Prostate gland (tissue), 2 donors: ENCODE results near the gene PHLPP1. TPM values are rescaled to one million over a fixed set of nuclear protein-coding genes. Genes with fewer than 3 reads are reported as not detected.

Experiments used
- DNase-seq: peaks from one replicate; pipeline ENCODE4 v3.0.0-alpha.2; 2019; ENCODE audit warnings: low spot score
- H3K27ac ChIP-seq, 2 donors: fragments of 200-600 bp; sonication (generic); 2 replicates each; pipeline ENCODE4 v1.5.1; 2017 to 2019
- H3K27me3 ChIP-seq: fragments of 200-600 bp; sonication (generic); replicated peaks from 2 replicates; pipeline ENCODE4 v1.5.1; 2019; ENCODE audit not compliant: insufficient read depth
- H3K36me3 ChIP-seq, 2 donors: fragments of 200-600 bp; sonication (generic); 1 replicate in 1 of 2; 2 replicates in 1 of 2; pipeline versions ENCODE4 v1.5.1 to v1.8.1; 2017 to 2019
- H3K4me1 ChIP-seq: fragments of 200-600 bp; sonication (generic); replicated peaks from 2 replicates; pipeline ENCODE4 v1.5.1; 2019
- H3K4me3 ChIP-seq, 2 donors: fragments of 200-600 bp; sonication (generic); 2 replicates each; pipeline ENCODE4 v1.5.1; 2017 to 2019
- H3K9me3 ChIP-seq: fragments of 200-600 bp; sonication (generic); 2 replicates; pipeline ENCODE4 v1.5.1; 2017
- POLR2A ChIP-seq: fragments of 450-650 bp; IDR thresholded peaks from one replicate; pipeline ENCODE4 v1.6.1; 2016; ENCODE audit warnings: antibody characterized with exemption, mild to moderate bottlenecking
- POLR2AphosphoS5 ChIP-seq: sonication (generic); formaldehyde crosslinking; IDR thresholded peaks from one replicate; pipeline ENCODE4 v1.6.1; 2017; ENCODE audit warnings: antibody characterized with exemption
- WGBS: methylation state at CpG from one replicate; pipeline ENCODE4 v1.1.5; 2018; 5-methylcytosine and 5-hydroxymethylcytosine counted together
- intact Hi-C: fragments of 100-400 bp; cut with DNase I; formaldehyde crosslinking; loops from one replicate; pipeline ENCODE4 v1.14.2; 2022
- total RNA-seq, 2 donors: library from RNA; depleted of rRNA; stranded (reverse); fragments of >200 nt; gene quantifications; one replicate each; pipeline ENCODE4 v1.1.0, GENCODE V29; 2016
- TF ChIP-seq, protein P1 (sequence below), 4 experiments: fragments of 200-600 bp in 2 of 4; fragments of 450-650 bp in 2 of 4; sonication (generic) in 2 of 4; IDR thresholded peaks; 1 replicate in 3 of 4; 2 replicates in 1 of 4; pipeline ENCODE4 v1.5.1; 2016 to 2019; ENCODE audit warnings: antibody characterized with exemption in 4 of 4, mild to moderate bottlenecking in 2 of 4, moderate library complexity in 2 of 4

Gene PHLPP1
- 10 to 100 TPM; 16.8 to 44.1 TPM for total RNA-seq

DNA sequence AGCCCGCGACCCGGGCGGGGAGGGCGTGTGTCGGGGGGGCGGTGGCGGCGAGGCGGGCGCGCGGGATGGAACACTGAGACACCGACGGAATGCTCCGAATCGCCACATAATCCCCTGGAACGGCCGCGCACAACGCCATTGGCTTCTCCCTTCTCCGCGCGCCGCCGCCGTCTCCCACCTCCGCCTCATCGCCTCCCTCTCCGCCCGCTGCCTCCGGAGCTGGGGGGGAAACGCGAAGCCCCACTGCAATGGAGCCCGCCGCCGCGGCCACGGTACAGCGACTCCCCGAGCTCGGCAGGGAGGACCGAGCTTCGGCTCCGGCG is at the start of gene PHLPP1:
TSS of gene PHLPP1 (plus strand) at position 106 of the 323 bp plus-strand sequence. CDS start at position 249, 143 bp downstream.
- intact Hi-C loops, result loop anchor here (2.0 to 10.0 kb wide), 7 partner anchors 69 to 719 kb away; partner anchors contain the start of genes PIGN and RELCH
- no peaks in the 10 kb centered on the region for H3K9me3 ChIP-seq
- H3K36me3 ChIP-seq, result no peaks in the 10 kb centered on the region
- no peaks in the 10 kb centered on the region for H3K4me1 ChIP-seq
- TF ChIP-seq, protein P1, sequence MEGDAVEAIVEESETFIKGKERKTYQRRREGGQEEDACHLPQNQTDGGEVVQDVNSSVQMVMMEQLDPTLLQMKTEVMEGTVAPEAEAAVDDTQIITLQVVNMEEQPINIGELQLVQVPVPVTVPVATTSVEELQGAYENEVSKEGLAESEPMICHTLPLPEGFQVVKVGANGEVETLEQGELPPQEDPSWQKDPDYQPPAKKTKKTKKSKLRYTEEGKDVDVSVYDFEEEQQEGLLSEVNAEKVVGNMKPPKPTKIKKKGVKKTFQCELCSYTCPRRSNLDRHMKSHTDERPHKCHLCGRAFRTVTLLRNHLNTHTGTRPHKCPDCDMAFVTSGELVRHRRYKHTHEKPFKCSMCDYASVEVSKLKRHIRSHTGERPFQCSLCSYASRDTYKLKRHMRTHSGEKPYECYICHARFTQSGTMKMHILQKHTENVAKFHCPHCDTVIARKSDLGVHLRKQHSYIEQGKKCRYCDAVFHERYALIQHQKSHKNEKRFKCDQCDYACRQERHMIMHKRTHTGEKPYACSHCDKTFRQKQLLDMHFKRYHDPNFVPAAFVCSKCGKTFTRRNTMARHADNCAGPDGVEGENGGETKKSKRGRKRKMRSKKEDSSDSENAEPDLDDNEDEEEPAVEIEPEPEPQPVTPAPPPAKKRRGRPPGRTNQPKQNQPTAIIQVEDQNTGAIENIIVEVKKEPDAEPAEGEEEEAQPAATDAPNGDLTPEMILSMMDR (IDR thresholded peaks at IDR 0.05), result no peak
- peak; percentile 77 for TF ChIP-seq POLR2A
- no peaks in the 10 kb centered on the region for H3K27me3 ChIP-seq
- DNase-seq, result no peak
- H3K4me3 ChIP-seq, result peak within 1 kb of the TSS; percentile 70 to 71
- H3K27ac ChIP-seq, result peak within 1 kb of the TSS; percentile 97
- 1% methylated on average over 33 of the region's 46 CpGs for WGBS

DNA sequence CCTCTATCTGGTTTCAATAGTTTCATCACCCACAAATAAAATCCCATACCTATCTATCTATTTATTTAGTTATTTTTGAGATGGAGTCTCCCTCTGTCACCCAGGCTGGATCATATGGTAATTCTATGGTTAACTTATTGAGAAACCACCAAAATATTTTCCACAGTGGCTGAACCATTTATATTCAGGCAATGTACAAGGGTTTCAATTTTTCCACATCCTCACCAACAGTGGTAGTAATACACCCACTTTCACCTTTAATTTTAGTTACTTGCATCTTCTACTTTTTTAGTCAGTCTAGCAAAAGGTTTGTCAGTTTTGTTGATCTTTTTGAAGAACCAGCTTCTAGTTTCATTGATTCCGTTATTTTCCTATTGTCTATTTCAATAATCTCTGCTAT is 46.1 kb upstream of the PHLPP1 start:
- H3K27me3 ChIP-seq, result no peaks in the 10 kb centered on the region
- no peak overlapping the region for H3K27ac ChIP-seq
- WGBS, result 85% methylated on average over 1 of the region's 1 CpG
- intact Hi-C loops, result no loop called here
- H3K4me3 ChIP-seq, result no peak overlapping the region
- TF ChIP-seq POLR2A, result no peak
- TF ChIP-seq POLR2AphosphoS5, result no peak
- TF ChIP-seq, protein P1 (IDR thresholded peaks at IDR 0.05), result no peak
- no peaks in the 10 kb centered on the region for H3K9me3 ChIP-seq
- no peaks in the 10 kb centered on the region for H3K36me3 ChIP-seq
- H3K4me1 ChIP-seq, result no peaks in the 10 kb centered on the region
- DNase-seq, result no peak

DNA sequence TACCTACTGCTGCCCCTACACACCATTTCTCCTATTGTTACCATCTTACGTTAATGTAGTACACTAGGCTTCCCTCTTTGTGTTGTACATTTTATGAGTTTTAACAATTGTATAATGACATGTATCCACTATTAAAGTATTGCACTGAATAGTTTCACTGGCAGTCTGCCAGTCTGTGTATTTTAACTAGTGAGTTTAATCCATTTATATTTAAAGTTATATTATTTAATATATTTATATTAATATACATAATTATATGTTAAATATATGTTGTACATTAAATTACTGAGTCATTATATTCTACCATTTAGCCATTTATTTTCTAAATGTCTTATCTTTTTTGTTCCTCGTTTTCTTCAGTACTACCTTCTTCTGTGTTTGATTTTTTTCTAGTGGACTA is 44.8 kb upstream of the PHLPP1 start:
- TF ChIP-seq POLR2A (no peak), POLR2AphosphoS5 (no peak)
- TF ChIP-seq, protein P1 (IDR thresholded peaks at IDR 0.05), result no peak
- intact Hi-C loops, result no loop called here
- 87% methylated on average over 2 of the region's 2 CpGs for WGBS

DNA sequence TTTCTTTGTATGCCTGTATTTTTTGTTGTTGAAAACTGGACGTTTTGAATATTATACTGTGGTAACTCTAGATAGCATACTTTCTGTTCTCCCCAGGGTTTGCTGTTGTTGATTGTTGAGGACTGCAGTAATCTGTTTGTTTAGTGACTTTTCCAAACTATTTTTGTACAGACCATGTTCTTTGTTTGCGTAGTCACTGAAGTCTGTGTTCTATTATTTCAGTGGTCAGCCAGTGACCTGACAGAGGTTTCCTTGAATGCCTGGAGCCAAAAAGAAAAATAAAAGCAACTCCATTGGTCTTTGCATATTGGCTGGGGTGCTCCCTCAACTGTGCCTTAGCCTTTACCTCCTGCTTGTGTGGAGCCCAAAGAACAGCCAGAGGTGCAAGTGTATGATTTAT is 42.7 kb upstream of the PHLPP1 start:
- WGBS, result 57% methylated on average over 2 of the region's 2 CpGs
- Histone ChIP-seq H3K9me3 (no peaks in the 10 kb centered on the region), H3K4me1 (no peaks in the 10 kb centered on the region), H3K27ac (no peak overlapping the region), H3K27me3 (no peaks in the 10 kb centered on the region), H3K4me3 (no peak overlapping the region), H3K36me3 (no peaks in the 10 kb centered on the region)
- intact Hi-C loops, result no loop called here
- TF ChIP-seq POLR2AphosphoS5, result no peak
- TF ChIP-seq, protein P1 (IDR thresholded peaks at IDR 0.05), result no peak
- TF ChIP-seq POLR2A, result no peak
- no peak for DNase-seq

More for the DNA sequence above, 44.8 kb upstream of the PHLPP1 start:
- Histone ChIP-seq H3K27ac (no peak overlapping the region), H3K27me3 (no peaks in the 10 kb centered on the region), H3K4me1 (no peaks in the 10 kb centered on the region), H3K4me3 (no peak overlapping the region), H3K36me3 (no peaks in the 10 kb centered on the region), H3K9me3 (no peaks in the 10 kb centered on the region)
- DNase-seq, result no peak

DNA sequence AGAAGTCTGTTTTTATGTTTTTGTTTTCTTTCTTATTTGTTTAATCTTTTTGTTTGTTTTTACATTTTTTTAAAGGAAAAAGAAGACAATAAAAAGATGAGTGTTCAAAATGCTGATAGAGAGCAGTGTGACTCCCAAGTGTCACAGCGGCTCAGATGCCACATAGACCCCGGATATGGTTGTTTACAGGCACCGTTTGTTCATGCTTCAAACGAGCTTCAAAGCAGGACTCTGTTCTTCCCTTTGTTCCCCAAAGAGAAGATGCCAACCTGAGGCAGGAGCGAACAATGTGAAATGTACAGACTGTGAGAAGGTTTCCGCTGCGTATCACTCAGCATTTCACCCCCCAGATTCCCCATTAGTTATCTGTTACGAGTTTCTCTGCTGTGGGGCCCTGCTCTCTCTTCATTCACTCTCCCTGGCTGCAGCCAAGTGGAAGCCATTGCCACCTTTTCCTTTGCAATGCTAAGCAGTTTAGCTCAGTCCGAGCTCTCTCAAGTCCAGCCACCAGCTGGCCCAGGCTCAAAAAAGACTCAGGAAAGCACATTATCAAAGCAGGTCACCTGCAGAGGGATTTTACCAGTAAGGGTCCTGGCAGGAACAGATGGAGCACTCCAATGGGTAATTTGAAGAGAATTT is 36.4 kb upstream of the PHLPP1 start:
- Histone ChIP-seq H3K9me3 (no peaks in the 10 kb centered on the region), H3K36me3 (no peaks in the 10 kb centered on the region), H3K27me3 (no peaks in the 10 kb centered on the region), H3K27ac (no peak overlapping the region), H3K4me1 (no peaks in the 10 kb centered on the region), H3K4me3 (no peak overlapping the region)
- WGBS, result 75% methylated on average over 9 of the region's 9 CpGs
- no peak for TF ChIP-seq POLR2A
- TF ChIP-seq, protein P1 (IDR thresholded peaks at IDR 0.05), result no peak
- no peak for DNase-seq
- intact Hi-C loops, result no loop called here
